Measurements from ENCODE around the gene CDC42BPA. TPM values are rescaled to one million over a fixed set of nuclear protein-coding genes. Genes with fewer than 3 reads are reported as not detected.

The CDC42BPA gene
- total and polyA plus RNA-seq, 2 donors (not counting 1 experiment from before 2014, with no cell fraction given), result 26.4 to 77.1 TPM

DNA sequence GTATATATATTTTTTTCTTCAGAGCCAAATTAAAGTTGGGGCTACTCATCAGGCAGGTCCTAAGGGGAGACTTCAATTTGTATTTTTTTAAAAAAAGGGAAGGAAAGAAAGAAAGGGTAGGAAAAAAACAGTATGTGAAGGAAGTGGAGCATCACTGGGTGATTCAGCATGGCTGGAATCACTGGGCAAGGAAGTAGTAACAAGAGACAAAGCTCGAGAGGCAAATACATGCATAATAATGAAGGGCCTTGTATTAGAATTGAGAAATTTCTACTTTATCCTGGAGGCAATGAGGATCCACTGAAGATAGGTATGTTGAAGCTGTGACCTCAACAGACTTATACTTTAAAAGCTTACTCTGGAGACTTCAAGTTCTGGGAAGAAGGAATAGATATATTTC lies 193.8 kb downstream of the CDC42BPA start:
- no peaks in the 10 kb centered on the region for H3K9me3 ChIP-seq (ENCODE audit: control insufficient read depth, insufficient read depth, low read depth, low read length)
- peak in 1 of 2 donors; percentile 18 for DNase-seq (ENCODE audit: low read depth in 2 of 2)

DNA sequence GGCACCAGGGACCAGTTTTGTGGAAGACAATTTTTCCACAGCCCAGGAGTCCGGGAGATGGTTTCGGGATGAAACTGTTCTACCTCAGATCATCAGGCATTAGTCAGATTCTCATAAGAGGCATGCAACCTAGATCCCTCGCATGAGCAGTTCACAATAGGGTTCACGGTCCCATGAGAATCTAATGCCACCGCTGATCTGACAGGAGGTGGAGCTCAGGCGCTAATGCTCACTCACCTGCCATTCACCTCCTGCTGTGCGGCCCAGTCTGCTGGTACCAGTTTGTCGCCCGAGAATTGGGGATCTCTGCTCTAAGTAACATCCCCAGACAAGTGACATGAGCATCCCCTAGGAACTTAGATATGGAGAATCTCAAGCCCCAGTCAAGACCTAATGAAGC lies 197.5 kb downstream of the CDC42BPA start:
- H3K4me2 ChIP-seq (ENCODE audit: extremely low read depth, insufficient read depth, low read length), result no peak overlapping the region
- no peaks in the 10 kb centered on the region for H3K79me2 ChIP-seq (ENCODE audit: control insufficient read depth, insufficient read depth, low read length)
- no peak for TF ChIP-seq EZH2 (IDR thresholded peaks at IDR 0.05; ENCODE audit: low read length, missing control alignments)
- TF ChIP-seq, protein P1, sequence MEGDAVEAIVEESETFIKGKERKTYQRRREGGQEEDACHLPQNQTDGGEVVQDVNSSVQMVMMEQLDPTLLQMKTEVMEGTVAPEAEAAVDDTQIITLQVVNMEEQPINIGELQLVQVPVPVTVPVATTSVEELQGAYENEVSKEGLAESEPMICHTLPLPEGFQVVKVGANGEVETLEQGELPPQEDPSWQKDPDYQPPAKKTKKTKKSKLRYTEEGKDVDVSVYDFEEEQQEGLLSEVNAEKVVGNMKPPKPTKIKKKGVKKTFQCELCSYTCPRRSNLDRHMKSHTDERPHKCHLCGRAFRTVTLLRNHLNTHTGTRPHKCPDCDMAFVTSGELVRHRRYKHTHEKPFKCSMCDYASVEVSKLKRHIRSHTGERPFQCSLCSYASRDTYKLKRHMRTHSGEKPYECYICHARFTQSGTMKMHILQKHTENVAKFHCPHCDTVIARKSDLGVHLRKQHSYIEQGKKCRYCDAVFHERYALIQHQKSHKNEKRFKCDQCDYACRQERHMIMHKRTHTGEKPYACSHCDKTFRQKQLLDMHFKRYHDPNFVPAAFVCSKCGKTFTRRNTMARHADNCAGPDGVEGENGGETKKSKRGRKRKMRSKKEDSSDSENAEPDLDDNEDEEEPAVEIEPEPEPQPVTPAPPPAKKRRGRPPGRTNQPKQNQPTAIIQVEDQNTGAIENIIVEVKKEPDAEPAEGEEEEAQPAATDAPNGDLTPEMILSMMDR (conservative IDR thresholded peaks at IDR 0.05 in 1 of 2, IDR thresholded peaks at IDR 0.05 in 1 of 2; ENCODE audit: low read depth in 1 of 2, low read length in 2 of 2), result no peak
- H2AFZ ChIP-seq (ENCODE audit: low read length), result no peak overlapping the region
- H4K20me1 ChIP-seq (ENCODE audit: control insufficient read depth, extremely low read depth, insufficient read depth, low read length), result no peaks in the 10 kb centered on the region
- no peak overlapping the region for H3K27ac ChIP-seq (ENCODE audit: insufficient read depth, low read length)
- H3K36me3 ChIP-seq (ENCODE audit: control insufficient read depth, insufficient read depth, low read length), result no peaks in the 10 kb centered on the region
- no peak for DNase-seq (ENCODE audit: low read depth in 2 of 2)
- H3K9me3 ChIP-seq (ENCODE audit: control insufficient read depth, insufficient read depth, low read depth, low read length), result no peaks in the 10 kb centered on the region
- H3K9ac ChIP-seq (ENCODE audit: insufficient read depth, low read length), result no peak overlapping the region
- no peaks in the 10 kb centered on the region for H3K27me3 ChIP-seq (ENCODE audit: control insufficient read depth, insufficient read depth, low read length)
- no peak overlapping the region for H3K4me3 ChIP-seq (replicated peaks in 1 of 4; ENCODE audit: control extremely low read depth in 1 of 4, insufficient read depth in 1 of 4, low read depth in 3 of 4, low read length in 4 of 4)
- no peaks in the 10 kb centered on the region for H3K4me1 ChIP-seq (ENCODE audit: control insufficient read depth, extremely low read depth, insufficient read depth, low read length)

More for the DNA sequence above, 193.8 kb downstream of the CDC42BPA start:
- Histone ChIP-seq H3K4me1 (ENCODE audit: control insufficient read depth, extremely low read depth, insufficient read depth, low read length) (no peaks in the 10 kb centered on the region), H3K79me2 (ENCODE audit: control insufficient read depth, insufficient read depth, low read length) (no peaks in the 10 kb centered on the region), H3K4me2 (ENCODE audit: extremely low read depth, insufficient read depth, low read length) (no peak overlapping the region), H3K27me3 (ENCODE audit: control insufficient read depth, insufficient read depth, low read length) (no peaks in the 10 kb centered on the region), H3K36me3 (ENCODE audit: control insufficient read depth, insufficient read depth, low read length) (no peaks in the 10 kb centered on the region), H2AFZ (ENCODE audit: low read length) (no peak overlapping the region), H4K20me1 (ENCODE audit: control insufficient read depth, extremely low read depth, insufficient read depth, low read length) (no peaks in the 10 kb centered on the region), H3K27ac (ENCODE audit: insufficient read depth, low read length) (no peak overlapping the region), H3K4me3 (replicated peaks in 1 of 4; ENCODE audit: control extremely low read depth in 1 of 4, insufficient read depth in 1 of 4, low read depth in 3 of 4, low read length in 4 of 4) (no peak overlapping the region), H3K9ac (ENCODE audit: insufficient read depth, low read length) (no peak overlapping the region)
- TF ChIP-seq EZH2 (IDR thresholded peaks at IDR 0.05; ENCODE audit: low read length, missing control alignments), result no peak
- TF ChIP-seq, protein P1 (conservative IDR thresholded peaks at IDR 0.05 in 1 of 2, IDR thresholded peaks at IDR 0.05 in 1 of 2; ENCODE audit: low read depth in 1 of 2, low read length in 2 of 2), result no peak

DNA sequence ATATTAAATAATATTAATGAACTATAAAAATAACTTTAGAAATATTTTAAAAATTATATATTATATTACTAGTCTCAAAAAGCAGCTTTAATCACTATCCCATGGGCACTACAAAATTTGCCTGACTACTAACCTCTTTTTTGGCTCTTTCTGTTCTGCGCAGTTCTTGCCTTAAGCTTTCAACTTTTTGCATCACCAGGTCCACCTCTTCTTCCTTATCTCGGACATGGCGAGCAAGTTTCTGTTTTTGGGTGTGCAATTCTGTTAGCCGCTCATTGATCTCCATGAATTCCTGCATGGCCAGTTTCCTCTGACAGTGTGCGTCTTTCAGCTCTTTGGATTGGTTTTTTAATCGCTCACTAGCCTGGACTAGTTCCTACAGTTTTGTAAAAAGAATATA lies 205.8 kb downstream of the CDC42BPA start:
- Histone ChIP-seq H3K4me3 (replicated peaks in 1 of 4; ENCODE audit: control extremely low read depth in 1 of 4, insufficient read depth in 1 of 4, low read depth in 3 of 4, low read length in 4 of 4) (no peak overlapping the region), H3K36me3 (ENCODE audit: control insufficient read depth, insufficient read depth, low read length) (no peaks in the 10 kb centered on the region), H3K27ac (ENCODE audit: insufficient read depth, low read length) (no peak overlapping the region), H3K4me2 (ENCODE audit: extremely low read depth, insufficient read depth, low read length) (no peak overlapping the region), H4K20me1 (ENCODE audit: control insufficient read depth, extremely low read depth, insufficient read depth, low read length) (no peaks in the 10 kb centered on the region), H3K9ac (ENCODE audit: insufficient read depth, low read length) (no peak overlapping the region), H3K9me3 (ENCODE audit: control insufficient read depth, insufficient read depth, low read depth, low read length) (no peaks in the 10 kb centered on the region), H3K27me3 (ENCODE audit: control insufficient read depth, insufficient read depth, low read length) (no peaks in the 10 kb centered on the region), H3K79me2 (ENCODE audit: control insufficient read depth, insufficient read depth, low read length) (no peaks in the 10 kb centered on the region), H2AFZ (ENCODE audit: low read length) (no peak overlapping the region), H3K4me1 (ENCODE audit: control insufficient read depth, extremely low read depth, insufficient read depth, low read length) (no peaks in the 10 kb centered on the region)
- DNase-seq (ENCODE audit: low read depth in 2 of 2), result no peak
- TF ChIP-seq, protein P1 (conservative IDR thresholded peaks at IDR 0.05 in 1 of 2, IDR thresholded peaks at IDR 0.05 in 1 of 2; ENCODE audit: low read depth in 1 of 2, low read length in 2 of 2), result no peak
- no peak for TF ChIP-seq EZH2 (IDR thresholded peaks at IDR 0.05; ENCODE audit: low read length, missing control alignments)
